ENCODE measurements around the gene PITX1.

GRCh38 chr5:135075621-135076020 is 41.6 kb upstream of the PITX1 start:
- TF ChIP-seq EZH2 (IDR thresholded peaks at IDR 0.05) (no peak), POLR2AphosphoS5 (IDR thresholded peaks at IDR 0.05; ENCODE audit: borderline replicate concordance, low read depth, low read length) (no peak)

Measured in SK-N-MC (cell line).